IgD-negative memory B cell (primary cell): ENCODE measurements around the gene TPI1. TPM values are rescaled to one million over a fixed set of nuclear protein-coding genes. Genes with fewer than 3 reads are reported as not detected.
"Not testable (repeated sequence)": the region's sequence is repeated elsewhere in the genome, so short reads cannot be mapped to it uniquely, and the experiment has no call there.

ENCODE experiments used
- H3K27ac Mint-ChIP-seq, 3 donors: one replicate each; pipeline ENCODE4 v1.8.0; 2020 to 2022; ENCODE audit warnings: mild to moderate bottlenecking in 3 of 3, mixed read lengths in 3 of 3, moderate library complexity in 1 of 3
- H3K27me3 Mint-ChIP-seq: one replicate; pipeline ENCODE4 v1.8.0; 2021; ENCODE audit warnings: mixed read lengths
- H3K36me3 Mint-ChIP-seq: one replicate; pipeline ENCODE4 v1.8.0; 2020; ENCODE audit warnings: mild to moderate bottlenecking, mixed read lengths
- H3K4me1 Mint-ChIP-seq, 3 donors: one replicate each; pipeline ENCODE4 v1.8.0; 2020 to 2022; ENCODE audit warnings: mixed read lengths in 3 of 3, mild to moderate bottlenecking in 1 of 3
- H3K4me3 Mint-ChIP-seq, 4 donors: one replicate each; pipeline ENCODE4 v1.8.0; 2020 to 2022; ENCODE audit warnings: mild to moderate bottlenecking in 4 of 4, mixed read lengths in 4 of 4, moderate library complexity in 3 of 4
- H3K9me3 Mint-ChIP-seq, 3 donors: one replicate each; pipeline ENCODE4 v1.8.0; 2020 to 2021; ENCODE audit warnings: mixed read lengths in 3 of 3, mild to moderate bottlenecking in 1 of 3
- polyA plus RNA-seq: library from polyadenylated mRNA; unstranded; fragments of 300-500 nt; fragmentation: Illumina TruSeq; gene quantifications from one replicate; pipeline ENCODE4 v1.2.3, GENCODE V29; 2021

Gene TPI1
- polyA plus RNA-seq, 1 donor from 2014 or later: 490 TPM

DNA sequence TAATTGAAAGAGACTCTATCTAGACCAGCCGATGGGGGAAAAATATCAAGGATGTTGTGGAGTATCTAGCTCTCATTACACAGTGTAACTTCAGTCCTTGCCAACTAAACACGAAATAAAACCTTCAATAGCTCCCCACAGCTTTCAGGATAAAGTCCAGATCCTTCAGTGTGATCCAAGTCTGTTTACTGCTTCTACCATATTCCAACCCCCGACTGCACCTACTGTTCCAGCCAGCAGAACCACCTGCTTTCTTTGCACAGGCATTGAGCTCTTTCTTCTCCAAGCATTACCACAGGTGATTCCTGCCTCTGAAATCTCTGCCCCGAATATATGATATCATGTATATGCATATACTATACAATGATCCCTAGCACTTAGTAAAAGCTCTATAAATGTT, 35.1 kb downstream of the TPI1 start:
- Mint-ChIP-seq H3K4me1 (peaks cover 3 to 6% (median 6%) of the 10 kb centered on the region in 3 donors), H3K4me3 (no peak overlapping the region), H3K36me3 (peaks cover 1% of the 10 kb centered on the region), H3K27me3 (no peaks in the 10 kb centered on the region), H3K9me3 (no peaks in the 10 kb centered on the region), H3K27ac (peak overlapping the region in 2 of 3 donors; percentile 49 to 54)

GRCh38 chr12:6903722-6904121, 36.4 kb downstream of the TPI1 start:
- peak overlapping the region in 1 of 3 donors; percentile 49 for H3K27ac Mint-ChIP-seq
- no peaks in the 10 kb centered on the region for H3K27me3 Mint-ChIP-seq
- peaks cover 3 to 6% (median 6%) of the 10 kb centered on the region in 3 donors for H3K4me1 Mint-ChIP-seq
- H3K36me3 Mint-ChIP-seq: peaks cover 1% of the 10 kb centered on the region
- H3K4me3 Mint-ChIP-seq: peak overlapping the region in 2 of 4 donors; percentile 30 to 57
- H3K9me3 Mint-ChIP-seq: no peaks in the 10 kb centered on the region

DNA sequence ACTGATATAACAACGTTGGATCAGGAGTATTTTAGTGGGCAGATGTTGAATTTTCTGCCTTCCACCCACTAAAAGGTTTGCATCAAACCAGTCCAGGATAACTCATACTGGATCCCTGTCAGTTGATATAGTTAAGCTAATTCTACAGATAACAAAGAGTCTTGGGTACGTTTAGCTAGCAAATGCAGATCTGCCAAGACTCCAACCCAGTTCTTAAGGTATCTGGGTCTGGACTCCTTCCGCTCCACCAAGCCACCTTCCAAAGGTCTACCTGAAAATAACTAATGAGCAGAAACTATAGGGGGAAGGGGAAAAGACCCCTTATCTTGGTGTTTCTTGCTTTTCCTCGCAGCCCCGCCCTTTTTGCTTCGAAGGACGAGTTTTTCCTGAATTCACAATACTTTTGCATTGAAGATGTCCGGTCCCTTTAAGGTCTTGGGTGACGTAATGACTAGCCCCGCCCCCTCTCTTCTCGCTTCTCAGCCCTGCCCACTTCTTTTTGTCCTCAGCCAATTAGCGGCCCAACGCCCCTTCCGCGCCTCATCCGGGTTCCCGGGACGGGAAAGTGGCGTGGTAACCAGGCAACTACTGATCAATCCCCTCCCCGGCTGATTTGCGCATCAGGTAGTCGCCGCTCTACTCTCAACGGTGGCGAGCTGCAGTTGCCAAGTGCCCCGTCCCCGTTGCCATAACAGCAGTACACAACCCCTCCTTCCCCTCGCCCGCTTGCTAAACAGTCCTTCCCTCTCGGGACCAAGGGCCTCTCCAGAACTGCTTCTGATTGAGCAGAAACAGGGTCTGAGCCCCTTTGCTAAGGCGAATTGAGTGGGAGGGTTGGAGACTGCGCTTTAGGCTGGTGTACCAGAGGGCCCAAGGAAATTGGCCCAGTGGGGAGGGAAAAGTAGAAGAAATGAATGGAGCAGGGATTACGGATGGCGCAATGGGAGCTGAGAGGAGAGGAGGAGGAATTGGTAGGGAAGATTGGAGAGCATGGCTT, 37.2 kb downstream of the TPI1 start, which contains the start of gene LRRC23:
LRRC23 (plus strand) TSS at position 543 of the 997 bp plus-strand sequence. CDS start 812 bp downstream, outside the sequence.
- Mint-ChIP-seq H3K9me3 (no peaks in the 10 kb centered on the region), H3K27ac (peak within 1 kb of the TSS in 1 of 3 donors; percentile 49), H3K36me3 (peaks cover 1% of the 10 kb centered on the region), H3K27me3 (no peaks in the 10 kb centered on the region), H3K4me3 (peak within 1 kb of the TSS in 2 of 4 donors; percentile 30 to 57), H3K4me1 (peaks cover 3 to 6% (median 6%) of the 10 kb centered on the region in 3 donors)

DNA sequence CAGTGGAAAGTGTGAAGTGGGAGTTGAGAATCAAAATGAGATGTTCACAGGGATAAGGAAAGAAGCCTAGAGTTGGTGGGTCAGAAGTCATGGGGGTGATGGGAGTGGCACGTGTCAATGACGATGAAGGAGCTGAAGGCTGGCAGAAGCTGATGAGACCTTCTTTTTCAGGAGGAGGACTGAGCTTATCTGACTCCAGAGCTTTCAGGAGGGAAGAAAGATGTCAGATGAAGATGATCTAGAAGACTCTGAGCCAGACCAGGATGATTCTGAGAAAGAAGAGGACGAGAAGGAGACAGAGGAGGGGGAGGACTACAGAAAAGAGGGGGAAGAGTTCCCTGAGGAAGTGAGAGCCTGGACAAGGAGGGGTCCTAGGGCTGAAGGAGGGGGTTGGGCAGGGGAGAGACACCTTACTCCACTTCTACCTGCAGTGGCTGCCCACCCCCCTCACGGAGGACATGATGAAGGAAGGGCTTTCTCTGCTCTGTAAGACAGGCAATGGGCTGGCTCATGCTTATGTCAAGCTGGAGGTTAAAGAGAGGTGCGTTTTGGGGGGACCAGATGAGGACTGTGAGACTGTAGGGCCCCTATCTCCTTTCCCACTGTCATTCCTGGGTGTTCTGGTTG, 38.2 kb downstream of the TPI1 start:
- Mint-ChIP-seq H3K27ac (no peak overlapping the region), H3K9me3 (no peaks in the 10 kb centered on the region), H3K27me3 (no peaks in the 10 kb centered on the region), H3K4me1 (peaks cover 2 to 6% (median 3%) of the 10 kb centered on the region in 3 donors), H3K4me3 (no peak overlapping the region), H3K36me3 (peaks cover 1% of the 10 kb centered on the region)

GRCh38 chr12:6908141-6908540, 40.8 kb downstream of the TPI1 start:
- not testable (repeated sequence) for H3K9me3 Mint-ChIP-seq, H3K27me3 Mint-ChIP-seq, H3K4me1 Mint-ChIP-seq, H3K4me3 Mint-ChIP-seq, H3K36me3 Mint-ChIP-seq
- peak overlapping the region in 1 of 3 donors; percentile 82 for H3K27ac Mint-ChIP-seq

DNA sequence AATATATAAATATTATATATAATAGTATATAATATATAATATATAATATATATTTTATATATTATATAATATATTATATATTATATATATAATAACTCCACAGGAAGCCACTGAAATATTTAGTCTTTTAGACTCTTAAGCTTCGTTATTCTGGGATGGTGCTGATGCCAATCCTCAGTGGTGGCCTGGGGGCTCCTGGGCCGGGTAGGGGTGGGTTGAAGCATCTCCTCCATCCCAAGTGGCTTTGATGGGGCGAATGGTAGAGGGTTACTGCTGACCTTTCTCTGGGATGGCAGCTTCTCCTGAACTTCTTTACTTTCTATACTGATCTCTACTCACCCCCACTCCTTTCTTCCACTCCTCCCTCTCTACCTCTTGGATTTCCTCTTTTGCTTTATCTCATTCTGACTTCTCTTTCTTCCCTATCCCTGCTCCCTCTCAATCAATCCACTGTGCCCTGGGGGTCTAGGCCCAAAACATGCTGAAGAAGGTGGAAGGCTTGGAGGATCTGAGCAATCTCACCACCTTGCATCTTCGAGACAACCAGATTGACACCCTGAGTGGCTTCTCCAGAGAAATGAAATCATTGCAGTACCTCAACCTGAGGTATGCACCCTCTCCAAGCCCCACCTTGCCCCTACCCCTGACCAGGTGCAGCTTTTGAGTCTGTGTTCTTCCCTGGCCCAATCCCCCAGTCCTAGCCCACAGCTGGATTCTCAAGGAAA, 42.3 kb downstream of the TPI1 start:
- Mint-ChIP-seq H3K4me3 (no peak overlapping the region), H3K9me3 (no peaks in the 10 kb centered on the region), H3K36me3 (no peaks in the 10 kb centered on the region), H3K27ac (peak overlapping the region in 1 of 3 donors; percentile 31), H3K4me1 (peaks cover 3 to 7% (median 4%) of the 10 kb centered on the region in 3 donors), H3K27me3 (no peaks in the 10 kb centered on the region)

DNA sequence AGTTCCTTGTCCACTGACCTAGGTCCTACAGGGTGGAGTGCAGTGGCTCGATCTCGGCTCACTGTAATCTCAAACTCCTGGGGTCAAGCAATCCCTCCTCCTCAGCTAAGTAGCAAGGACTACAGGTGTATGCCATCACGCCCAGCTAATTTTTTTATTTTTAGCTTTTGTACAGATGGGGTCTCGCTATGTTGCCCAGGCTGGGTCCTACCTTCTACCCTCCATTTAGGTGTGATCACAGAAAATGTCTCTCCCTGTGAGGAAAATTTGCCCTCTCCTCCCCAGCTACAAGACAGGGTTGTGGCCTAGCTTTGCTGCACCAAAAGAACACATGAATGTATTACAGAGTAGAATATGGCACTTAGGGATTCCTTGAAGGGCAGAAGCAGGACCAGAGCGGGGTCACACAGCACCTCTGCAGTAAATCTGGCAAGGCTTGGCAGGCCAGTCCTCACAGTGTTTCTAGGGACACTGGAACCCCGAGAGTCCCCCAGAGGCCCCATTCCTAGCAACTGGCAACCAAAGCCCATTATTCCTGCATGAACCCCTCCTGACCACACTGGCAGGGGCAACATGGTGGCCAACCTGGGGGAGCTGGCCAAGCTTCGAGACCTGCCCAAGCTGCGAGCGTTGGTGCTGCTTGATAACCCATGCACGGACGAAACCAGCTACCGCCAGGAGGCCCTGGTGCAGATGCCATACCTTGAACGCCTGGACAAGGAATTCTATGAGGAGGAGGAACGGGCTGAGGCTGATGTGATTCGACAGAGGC, 45.0 kb downstream of the TPI1 start:
- peak overlapping the region in 1 of 3 donors; percentile 82 for H3K27ac Mint-ChIP-seq
- H3K4me3 Mint-ChIP-seq: peak overlapping the region in 3 of 4 donors; percentile 67 to 93 (median 81)
- peaks cover 9 to 13% (median 10%) of the 10 kb centered on the region in 3 donors for H3K4me1 Mint-ChIP-seq
- H3K27me3 Mint-ChIP-seq: peaks cover 4% of the 10 kb centered on the region
- peaks cover 1% of the 10 kb centered on the region for H3K36me3 Mint-ChIP-seq
- H3K9me3 Mint-ChIP-seq: no peaks in the 10 kb centered on the region

- H3K4me3 Mint-ChIP-seq: peak within 1 kb of the TSS; percentile 90 to 99 (median 94)
- H3K36me3 Mint-ChIP-seq: peaks cover 1% of the 10 kb centered on the region
- no peaks in the 10 kb centered on the region for H3K9me3 Mint-ChIP-seq
- peak within 1 kb of the TSS; percentile 82 to 95 (median 92) for H3K27ac Mint-ChIP-seq
- peaks cover 9 to 14% (median 14%) of the 10 kb centered on the region in 3 donors for H3K4me1 Mint-ChIP-seq
- H3K27me3 Mint-ChIP-seq: peaks cover 4% of the 10 kb centered on the region
Observed at GRCh38 chr12:6914246-6914946, 47.1 kb downstream of the TPI1 start, which contains the start of gene ENO2. Gene ENO2, plus strand, starts transcription at chr12:6914580. Its CDS starts 1,253 bp downstream, at chr12:6915833.

DNA sequence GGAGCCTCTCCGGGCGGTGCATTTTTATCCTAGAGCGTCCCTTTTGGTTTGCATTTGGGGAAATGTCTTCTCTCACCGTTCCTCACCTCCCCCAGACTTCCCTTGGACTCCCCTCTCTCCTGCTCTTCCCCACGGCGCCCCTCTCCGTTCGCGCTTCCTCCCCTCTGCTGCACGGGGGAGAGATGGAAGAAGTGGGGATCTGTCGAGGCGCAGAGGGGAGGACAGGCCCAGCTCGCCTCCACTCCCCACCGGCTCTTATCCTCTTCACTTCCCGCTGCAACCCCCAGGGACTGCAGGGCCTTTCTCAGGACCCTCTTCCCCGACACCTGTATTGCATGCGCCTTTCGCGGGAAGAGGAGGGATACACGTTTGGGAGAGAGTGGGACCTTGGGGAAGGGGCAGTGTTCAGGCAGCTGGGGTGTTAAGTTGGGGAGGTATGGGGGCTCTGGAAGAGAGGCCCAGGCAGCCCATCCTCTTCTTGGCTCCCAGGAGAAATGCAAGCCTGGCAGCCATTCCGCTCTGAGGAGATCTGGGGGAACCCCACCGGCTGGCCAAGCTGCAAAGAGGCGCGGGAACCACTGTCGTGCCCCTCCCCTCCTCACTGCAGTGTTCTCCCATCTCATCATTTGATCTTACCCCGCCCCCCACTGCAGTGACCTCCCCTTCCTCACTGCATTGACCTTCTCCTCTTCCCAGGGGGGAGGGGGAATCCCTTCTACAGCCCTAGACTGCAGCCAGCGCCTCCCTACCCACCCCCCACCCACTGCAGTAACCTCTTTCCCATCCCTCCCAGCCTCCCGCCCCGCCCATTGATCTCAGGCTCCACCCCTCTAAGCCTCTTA, 47.8 kb downstream of the TPI1 start:
- peaks cover 12 to 21% (median 18%) of the 10 kb centered on the region in 3 donors for H3K4me1 Mint-ChIP-seq
- peaks cover 4% of the 10 kb centered on the region for H3K27me3 Mint-ChIP-seq
- no peaks in the 10 kb centered on the region for H3K9me3 Mint-ChIP-seq
- H3K27ac Mint-ChIP-seq: peak overlapping the region; percentile 82 to 95 (median 92)
- peak overlapping the region; percentile 90 to 99 (median 94) for H3K4me3 Mint-ChIP-seq
- peaks cover 1% of the 10 kb centered on the region for H3K36me3 Mint-ChIP-seq

- Mint-ChIP-seq H3K9me3 (no peaks in the 10 kb centered on the region), H3K36me3 (peaks cover 1% of the 10 kb centered on the region), H3K4me3 (peak overlapping the region; percentile 57 to 99 (median 94)), H3K27me3 (peaks cover 4% of the 10 kb centered on the region), H3K27ac (peak overlapping the region in 1 of 3 donors; percentile 45), H3K4me1 (peaks cover 12 to 21% (median 18%) of the 10 kb centered on the region in 3 donors)
Observed at GRCh38 chr12:6915789-6916285, 48.5 kb downstream of the TPI1 start.

GRCh38 chr12:6916426-6917200, 49.3 kb downstream of the TPI1 start:
- Mint-ChIP-seq H3K4me3 (peak overlapping the region in 1 of 4 donors; percentile 34), H3K27me3 (peaks cover 4% of the 10 kb centered on the region), H3K27ac (peak overlapping the region in 2 of 3 donors; percentile 45 to 59), H3K9me3 (no peaks in the 10 kb centered on the region), H3K4me1 (peaks cover 12 to 21% (median 21%) of the 10 kb centered on the region in 3 donors), H3K36me3 (peaks cover 1% of the 10 kb centered on the region)
